HepG2 (cell line): ENCODE results near the gene P2RY2. TPM values are rescaled to one million over a fixed set of nuclear protein-coding genes. Genes with fewer than 3 reads are reported as not detected.

Source experiments
- ATAC-seq: fragments of 200-7000 bp; cut with Tn5 transposase; 3 replicates; pipeline ENCODE4 v1.9.1; 2020; ENCODE audit warnings: mild to moderate bottlenecking, moderate library complexity
- BruUV-seq: library from RNA; stranded (reverse); fragments of 400-500 nt; replicated peaks from 2 replicates; lab custom pipeline; 2021; lab: Mats Ljungman, UMichigan
- CTCF ChIA-PET: fragments of 300-600 bp; formaldehyde crosslinking; extraction: SDS; loops from one replicate; lab custom pipeline; 2021; ENCODE audit warnings: low total read pairs, inconsistent platforms, low intra/inter-chr PET ratio; lab: Yijun Ruan, JAX
- POLR2A ChIA-PET: fragments of 350-600 bp; sonication (Branson Sonifier 250); formaldehyde crosslinking; loops from one replicate; lab custom pipeline; 2020; ENCODE audit warnings: antibody characterized with exemption, inconsistent platforms; lab: Yijun Ruan, JAX
- DNase-seq: peaks from one replicate; pipeline ENCODE4 v3.0.0-alpha.2; 2015; ENCODE audit warnings: low spot score
- FAIRE-seq: peaks from 3 replicates; lab custom pipeline; 2011; peaks lifted over from hg19 to GRCh38; lab: Jason Lieb, UNC
- H2AFZ ChIP-seq: one replicate; pipeline ENCODE4 v1.6.1; 2011; ENCODE audit warnings: low read length, inconsistent platforms
- H3K27ac ChIP-seq: fragments of 300-600 bp; 3 replicates; pipeline ENCODE4 v1.8.0; 2011; ENCODE audit warnings: mixed run types, mild to moderate bottlenecking, mixed read lengths, low read length, inconsistent platforms; ENCODE audit not compliant: insufficient read depth; ENCODE audit errors: extremely low read length
- H3K27me3 ChIP-seq, 2 experiments: fragments of 200-600 bp in 1 of 2; 2 replicates in 1 of 2; 3 replicates in 1 of 2; pipeline versions ENCODE4 v1.6.0 to v1.8.0; 2011; ENCODE audit warnings: low read length in 2 of 2, mild to moderate bottlenecking in 2 of 2, moderate library complexity in 2 of 2, inconsistent platforms in 1 of 2; ENCODE audit not compliant: insufficient read depth in 2 of 2, control insufficient read depth in 1 of 2
- H3K36me3 ChIP-seq, 2 experiments: fragments of 200-600 bp in 1 of 2; replicated peaks in 1 of 2; 2 replicates in 1 of 2; 3 replicates in 1 of 2; pipeline versions ENCODE4 v1.5.1 to v1.8.0; 2011; ENCODE audit warnings: low read length in 2 of 2, inconsistent platforms in 1 of 2; ENCODE audit not compliant: insufficient read depth in 2 of 2, control insufficient read depth in 1 of 2
- H3K4me1 ChIP-seq: 2 replicates; pipeline ENCODE4 v1.5.1; 2012; ENCODE audit warnings: low read length, inconsistent platforms; ENCODE audit not compliant: insufficient read depth
- H3K4me2 ChIP-seq: 2 replicates; pipeline ENCODE4 v1.6.0; 2011; ENCODE audit warnings: low read depth, low read length, inconsistent platforms
- H3K4me3 ChIP-seq, 3 experiments: fragments of 200-600 bp in 1 of 3; sonication (generic), shearing (Covaris generic) in 1 of 3; replicated peaks in 1 of 3; 2 replicates each; pipeline ENCODE4 v1.5.1; 2011 to 2016; ENCODE audit warnings: low read length in 3 of 3, inconsistent platforms in 2 of 3, low read depth in 2 of 3, mild to moderate bottlenecking in 2 of 3, control low read depth in 1 of 3, mixed read lengths in 1 of 3; ENCODE audit not compliant: insufficient read depth in 1 of 3
- H3K79me2 ChIP-seq: one replicate; pipeline ENCODE4 v1.6.1; 2011; ENCODE audit warnings: low read length, inconsistent platforms; ENCODE audit not compliant: insufficient read depth
- H3K9ac ChIP-seq: 2 replicates; pipeline ENCODE4 v1.6.0; 2011; ENCODE audit warnings: mild to moderate bottlenecking, low read depth, low read length, inconsistent platforms; ENCODE audit not compliant: insufficient read depth
- H3K9me3 ChIP-seq: 2 replicates; pipeline ENCODE4 v1.5.1; 2012; ENCODE audit warnings: mild to moderate bottlenecking, low read length
- H4K20me1 ChIP-seq: 2 replicates; pipeline ENCODE4 v1.6.0; 2011; ENCODE audit warnings: inconsistent platforms, mild to moderate bottlenecking, low read length, moderate library complexity; ENCODE audit not compliant: insufficient read depth
- BRF2 ChIP-seq: sonication (generic); formaldehyde crosslinking; IDR thresholded peaks from 2 replicates; pipeline ENCODE4 v1.8.1; 2022; ENCODE audit warnings: mild to moderate bottlenecking, missing genetic modification reagents
- FOXJ3 ChIP-seq: sonication (generic); formaldehyde crosslinking; IDR thresholded peaks from 2 replicates; pipeline ENCODE4 v1.4.0; 2020; ENCODE audit warnings: missing genetic modification reagents, mild to moderate bottlenecking, borderline replicate concordance
- ZBTB2 ChIP-seq: sonication (generic); formaldehyde crosslinking; IDR thresholded peaks from 2 replicates; pipeline ENCODE4 v1.8.0; 2022; ENCODE audit warnings: low read depth, missing genetic modification reagents
- ZNF747 ChIP-seq: sonication (generic); formaldehyde crosslinking; IDR thresholded peaks from 2 replicates; pipeline ENCODE4 v1.8.1; 2023; ENCODE audit warnings: missing genetic modification reagents, mild to moderate bottlenecking, borderline replicate concordance
- ZNF879 ChIP-seq: sonication (generic); formaldehyde crosslinking; IDR thresholded peaks from 2 replicates; pipeline ENCODE4 v1.8.1; 2023; ENCODE audit warnings: missing genetic modification reagents
- WGBS: methylation state at CpG from one replicate; pipeline ENCODE4 v1.1.6; 2017; ENCODE audit warnings: low lambda C conversion rate; 5-methylcytosine and 5-hydroxymethylcytosine counted together
- in situ Hi-C: cut with HindIII; loops from 2 replicates; pipeline ENCODE4 v1.10.0; 2017; ENCODE audit warnings: low pct_unique_long_range_greater_than_20kb; ENCODE audit not compliant: extremely low pct_ligation_motif_present
- intact Hi-C: fragments of 100-400 bp; cut with micrococcal nuclease; formaldehyde crosslinking; loops from one replicate; pipeline ENCODE4 v1.10.0; 2022; ENCODE audit not compliant: unreplicated experiment
- polyA plus RNA-seq, 8 experiments: library from polyadenylated mRNA; depleted of rRNA in 3 of 8; stranded (reverse) in 7 of 8; unstranded in 1 of 8; fragments of >200 nt; fragmentation: Illumina TruSeq in 4 of 8; extraction: Trizol in 4 of 8; gene quantifications; 2 replicates each; pipeline versions ENCODE4 v1.2.1 to v1.2.3, GENCODE V29; 2011 to 2016; ENCODE audit warnings: low read depth in 4 of 8, missing spikeins in 1 of 8, mixed read lengths in 1 of 8; ENCODE audit not compliant: insufficient read depth in 1 of 8
- total RNA-seq, 5 experiments: library from RNA; depleted of rRNA; stranded (reverse); fragments of >200 nt; fragmentation: Illumina TruSeq; extraction: Trizol; gene quantifications; 2 replicates each; pipeline ENCODE4 v1.2.3, GENCODE V29; 2016; ENCODE audit warnings: low read depth in 1 of 5

Gene P2RY2
- total and polyA plus RNA-seq, 2 of the 13 experiments (the other 11 are each of a cell fraction or from before 2014, with no cell fraction given), result 0.95 to 3.1 TPM

GRCh38 chr11:73236205-73236765, 18.2 kb downstream of the P2RY2 start:
- Histone ChIP-seq H2AFZ (no peak overlapping the region), H3K4me1 (peaks cover 45% of the 10 kb centered on the region), H3K79me2 (no peaks in the 10 kb centered on the region), H3K27ac (no peak overlapping the region), H3K36me3 (no peaks in the 10 kb centered on the region), H4K20me1 (no peaks in the 10 kb centered on the region), H3K4me2 (no peak overlapping the region), H3K27me3 (no peaks in the 10 kb centered on the region), H3K9me3 (no peaks in the 10 kb centered on the region), H3K9ac (no peak overlapping the region), H3K4me3 (no peak overlapping the region)
- in situ Hi-C loops (loop anchor here (5.0 kb wide), 1 partner anchor 49 kb away; no protein-coding TSS in a partner anchor), intact Hi-C loops (no loop called here)
- BruUV-seq, result no TSS peak
- ChIA-PET CTCF (interaction anchor here (1.3 kb wide), 1 partner anchor 50 kb away, joined by 6 read pairs; no protein-coding TSS in a partner anchor), POLR2A (interaction anchor here (1.4 kb wide), 1 partner anchor 22 kb away, joined by 4 read pairs; no protein-coding TSS in a partner anchor)
- FAIRE-seq (no peak), ATAC-seq (no peak), DNase-seq (no peak)
- 55% methylated on average over 4 of the region's 4 CpGs for WGBS
- TF ChIP-seq ZNF747 (no peak), BRF2 (CRISPR knock-in tag) (no peak), FOXJ3 (no peak), ZNF879 (CRISPR knock-in tag) (no peak), ZBTB2 (no peak)
- TF ChIP-seq, all 625 proteins: peak for 0
